IPS-NIHi7 (cell line): ENCODE measurements around the gene COG5.

Experiments used
- DNase-seq: peaks from one replicate; pipeline ENCODE4 v3.0.0; 2012; ENCODE audit warnings: mixed read lengths; ENCODE audit errors: extremely low spot score

Gene COG5

GRCh38 chr7:107563775-107564552, at the start of gene COG5, which contains the start of gene DUS4L:
COG5 (minus strand) TSS chr7:107563920; CDS start chr7:107563896, 24 bp downstream.
DUS4L (plus strand) TSS chr7:107563971; CDS start chr7:107567071, 3,100 bp downstream.
- DNase-seq: peak; percentile 90

GRCh38 chr7:107613439-107613838, 49.7 kb upstream of the COG5 start:
- no peak for DNase-seq

GRCh38 chr7:107610323-107610722, 46.6 kb upstream of the COG5 start:
- DNase-seq: no peak

GRCh38 chr7:107609811-107610261, 46.1 kb upstream of the COG5 start:
- DNase-seq: no peak

GRCh38 chr7:107606303-107606702, 42.6 kb upstream of the COG5 start:
- no peak for DNase-seq

- no peak for DNase-seq
Observed at GRCh38 chr7:107605218-107605815, 41.6 kb upstream of the COG5 start.

- DNase-seq: no peak
Observed at GRCh38 chr7:107600816-107601215, 37.1 kb upstream of the COG5 start.

- no peak for DNase-seq
Observed at GRCh38 chr7:107599262-107599661, 35.5 kb upstream of the COG5 start.

- DNase-seq: no peak
Observed at GRCh38 chr7:107597953-107598352, 34.2 kb upstream of the COG5 start.

- no peak for DNase-seq
Observed at GRCh38 chr7:107597582-107597916, 33.8 kb upstream of the COG5 start.

- DNase-seq: no peak
Observed at GRCh38 chr7:107596881-107597581, 33.3 kb upstream of the COG5 start.

- DNase-seq: no peak
Observed at GRCh38 chr7:107594961-107595737, 31.4 kb upstream of the COG5 start.

- no peak for DNase-seq
Observed at GRCh38 chr7:107593025-107593410, 29.3 kb upstream of the COG5 start.

- no peak for DNase-seq
Observed at GRCh38 chr7:107592361-107593024, 28.8 kb upstream of the COG5 start.

GRCh38 chr7:107591421-107591820, 27.7 kb upstream of the COG5 start:
- no peak for DNase-seq

- no peak for DNase-seq
Observed at GRCh38 chr7:107588529-107589130, 24.9 kb upstream of the COG5 start.

GRCh38 chr7:107584716-107585115, 21.0 kb upstream of the COG5 start:
- no peak for DNase-seq

- DNase-seq: no peak
Observed at GRCh38 chr7:107582875-107583274, 19.2 kb upstream of the COG5 start.

GRCh38 chr7:107581387-107582013, 17.8 kb upstream of the COG5 start:
- no peak for DNase-seq

GRCh38 chr7:107580716-107581383, 17.1 kb upstream of the COG5 start:
- DNase-seq: no peak
